Measurements from ENCODE around the gene CDC16. TPM values are rescaled to one million over a fixed set of nuclear protein-coding genes. Genes with fewer than 3 reads are reported as not detected.

The CDC16 gene
- total RNA-seq, 1 experiment from 2014 or later, result 61.0 TPM

DNA sequence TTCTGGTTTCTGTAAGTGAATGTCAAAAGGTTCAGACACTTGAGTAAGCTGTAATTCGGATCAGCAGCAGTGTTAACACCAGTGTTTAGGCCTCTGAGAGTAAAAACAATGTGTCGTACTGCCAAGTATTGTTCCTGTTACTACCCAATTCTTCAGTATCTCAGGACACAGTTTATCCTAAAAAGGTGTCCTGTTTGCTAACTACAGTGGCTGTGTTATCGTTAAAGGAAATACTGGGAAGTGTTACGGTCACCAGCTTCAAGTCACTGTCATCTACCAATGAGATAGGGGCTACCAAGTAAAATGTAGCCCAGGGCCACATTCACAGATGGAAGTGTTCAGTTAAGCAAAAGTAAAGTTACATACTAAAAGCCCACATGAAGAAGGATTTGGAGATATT is 44.4 kb downstream of the CDC16 start:
- peak overlapping the region; percentile 89; the same call in 1 of the 2 replicates for H3K9ac ChIP-seq (ENCODE audit: low read length)
- intact Hi-C loops (cut with micrococcal nuclease), result no loop called here
- no peak overlapping the region for H3K4me3 ChIP-seq (replicated peaks in 1 of 2; ENCODE audit: low read depth in 1 of 2, low read length in 2 of 2)
- POLR2A ChIA-PET, result no interaction called here
- RAD21 ChIA-PET (ENCODE audit: low non-redundant PET in 1 of 2, low total read pairs in 2 of 2, uncharacterized antibody in 2 of 2, unreplicated experiment in 2 of 2), result no interaction called here
- no peak overlapping the region; the same call in 1 of the 2 replicates for H3K27ac ChIP-seq (ENCODE audit: low read depth, low read length)
- peaks cover 15 to 23% of the 10 kb centered on the region in 2 experiments for H3K4me1 ChIP-seq (ENCODE audit: control insufficient read depth in 1 of 2, insufficient read depth in 2 of 2, low read length in 2 of 2)
- H4K20me1 ChIP-seq (ENCODE audit: insufficient read depth), result no peaks in the 10 kb centered on the region
- TF ChIP-seq EZH2phosphoT487 (IDR thresholded peaks at IDR 0.05; ENCODE audit: borderline replicate concordance), result no peak
- no peak for TF ChIP-seq CBX3 (IDR thresholded peaks at IDR 0.05; ENCODE audit: low read depth)
- TF ChIP-seq, protein P1, sequence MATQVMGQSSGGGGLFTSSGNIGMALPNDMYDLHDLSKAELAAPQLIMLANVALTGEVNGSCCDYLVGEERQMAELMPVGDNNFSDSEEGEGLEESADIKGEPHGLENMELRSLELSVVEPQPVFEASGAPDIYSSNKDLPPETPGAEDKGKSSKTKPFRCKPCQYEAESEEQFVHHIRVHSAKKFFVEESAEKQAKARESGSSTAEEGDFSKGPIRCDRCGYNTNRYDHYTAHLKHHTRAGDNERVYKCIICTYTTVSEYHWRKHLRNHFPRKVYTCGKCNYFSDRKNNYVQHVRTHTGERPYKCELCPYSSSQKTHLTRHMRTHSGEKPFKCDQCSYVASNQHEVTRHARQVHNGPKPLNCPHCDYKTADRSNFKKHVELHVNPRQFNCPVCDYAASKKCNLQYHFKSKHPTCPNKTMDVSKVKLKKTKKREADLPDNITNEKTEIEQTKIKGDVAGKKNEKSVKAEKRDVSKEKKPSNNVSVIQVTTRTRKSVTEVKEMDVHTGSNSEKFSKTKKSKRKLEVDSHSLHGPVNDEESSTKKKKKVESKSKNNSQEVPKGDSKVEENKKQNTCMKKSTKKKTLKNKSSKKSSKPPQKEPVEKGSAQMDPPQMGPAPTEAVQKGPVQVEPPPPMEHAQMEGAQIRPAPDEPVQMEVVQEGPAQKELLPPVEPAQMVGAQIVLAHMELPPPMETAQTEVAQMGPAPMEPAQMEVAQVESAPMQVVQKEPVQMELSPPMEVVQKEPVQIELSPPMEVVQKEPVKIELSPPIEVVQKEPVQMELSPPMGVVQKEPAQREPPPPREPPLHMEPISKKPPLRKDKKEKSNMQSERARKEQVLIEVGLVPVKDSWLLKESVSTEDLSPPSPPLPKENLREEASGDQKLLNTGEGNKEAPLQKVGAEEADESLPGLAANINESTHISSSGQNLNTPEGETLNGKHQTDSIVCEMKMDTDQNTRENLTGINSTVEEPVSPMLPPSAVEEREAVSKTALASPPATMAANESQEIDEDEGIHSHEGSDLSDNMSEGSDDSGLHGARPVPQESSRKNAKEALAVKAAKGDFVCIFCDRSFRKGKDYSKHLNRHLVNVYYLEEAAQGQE (IDR thresholded peaks at IDR 0.05; ENCODE audit: low read depth), result no peak
- TF ChIP-seq YY1 (IDR thresholded peaks at IDR 0.05; ENCODE audit: extremely low read depth, insufficient replicate concordance, low read depth, low read length), result no peak
- TF ChIP-seq, protein P2, sequence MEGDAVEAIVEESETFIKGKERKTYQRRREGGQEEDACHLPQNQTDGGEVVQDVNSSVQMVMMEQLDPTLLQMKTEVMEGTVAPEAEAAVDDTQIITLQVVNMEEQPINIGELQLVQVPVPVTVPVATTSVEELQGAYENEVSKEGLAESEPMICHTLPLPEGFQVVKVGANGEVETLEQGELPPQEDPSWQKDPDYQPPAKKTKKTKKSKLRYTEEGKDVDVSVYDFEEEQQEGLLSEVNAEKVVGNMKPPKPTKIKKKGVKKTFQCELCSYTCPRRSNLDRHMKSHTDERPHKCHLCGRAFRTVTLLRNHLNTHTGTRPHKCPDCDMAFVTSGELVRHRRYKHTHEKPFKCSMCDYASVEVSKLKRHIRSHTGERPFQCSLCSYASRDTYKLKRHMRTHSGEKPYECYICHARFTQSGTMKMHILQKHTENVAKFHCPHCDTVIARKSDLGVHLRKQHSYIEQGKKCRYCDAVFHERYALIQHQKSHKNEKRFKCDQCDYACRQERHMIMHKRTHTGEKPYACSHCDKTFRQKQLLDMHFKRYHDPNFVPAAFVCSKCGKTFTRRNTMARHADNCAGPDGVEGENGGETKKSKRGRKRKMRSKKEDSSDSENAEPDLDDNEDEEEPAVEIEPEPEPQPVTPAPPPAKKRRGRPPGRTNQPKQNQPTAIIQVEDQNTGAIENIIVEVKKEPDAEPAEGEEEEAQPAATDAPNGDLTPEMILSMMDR (IDR thresholded peaks at IDR 0.05 in 2 of 3, conservative IDR thresholded peaks at IDR 0.05 in 1 of 3; ENCODE audit: borderline replicate concordance in 1 of 3, insufficient read depth in 1 of 3, low read depth in 2 of 3, low read length in 2 of 3), result no peak
- TF ChIP-seq, protein P3, sequence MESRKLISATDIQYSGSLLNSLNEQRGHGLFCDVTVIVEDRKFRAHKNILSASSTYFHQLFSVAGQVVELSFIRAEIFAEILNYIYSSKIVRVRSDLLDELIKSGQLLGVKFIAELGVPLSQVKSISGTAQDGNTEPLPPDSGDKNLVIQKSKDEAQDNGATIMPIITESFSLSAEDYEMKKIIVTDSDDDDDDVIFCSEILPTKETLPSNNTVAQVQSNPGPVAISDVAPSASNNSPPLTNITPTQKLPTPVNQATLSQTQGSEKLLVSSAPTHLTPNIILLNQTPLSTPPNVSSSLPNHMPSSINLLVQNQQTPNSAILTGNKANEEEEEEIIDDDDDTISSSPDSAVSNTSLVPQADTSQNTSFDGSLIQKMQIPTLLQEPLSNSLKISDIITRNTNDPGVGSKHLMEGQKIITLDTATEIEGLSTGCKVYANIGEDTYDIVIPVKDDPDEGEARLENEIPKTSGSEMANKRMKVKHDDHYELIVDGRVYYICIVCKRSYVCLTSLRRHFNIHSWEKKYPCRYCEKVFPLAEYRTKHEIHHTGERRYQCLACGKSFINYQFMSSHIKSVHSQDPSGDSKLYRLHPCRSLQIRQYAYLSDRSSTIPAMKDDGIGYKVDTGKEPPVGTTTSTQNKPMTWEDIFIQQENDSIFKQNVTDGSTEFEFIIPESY (IDR thresholded peaks at IDR 0.05; ENCODE audit: extremely low read depth, insufficient replicate concordance, low read length), result no peak
- H3K9me3 ChIP-seq (ENCODE audit: control insufficient read depth in 1 of 2, insufficient read depth in 1 of 2, low read depth in 1 of 2, low read length in 2 of 2), result no peaks in the 10 kb centered on the region
- CTCF ChIA-PET, result no interaction called here
- no peaks in the 10 kb centered on the region for H3K9me2 ChIP-seq (ENCODE audit: insufficient read depth)
- H3K36me3 ChIP-seq (ENCODE audit: control insufficient read depth in 1 of 2, insufficient read depth in 2 of 2, low read length in 2 of 2), result peaks cover 0 to 2% of the 10 kb centered on the region in 2 experiments; a peak in 2 of 4 replicates
- BruUV-seq (replicated peaks), result no TSS peak
- no peak for DNase-seq (ENCODE audit: low read depth, low spot score)
- no peak overlapping the region for H2AFZ ChIP-seq (ENCODE audit: low read depth, low read length, poor library complexity, severe bottlenecking)
- H3K27me3 ChIP-seq (ENCODE audit: insufficient read depth, low read length), result no peaks in the 10 kb centered on the region
- no peak for ATAC-seq
- H3K4me2 ChIP-seq (ENCODE audit: low read length), result no peak overlapping the region
- peaks cover 16% of the 10 kb centered on the region for H3K79me2 ChIP-seq (ENCODE audit: insufficient read depth, low read length)
